Panc1 (cell line): Measurements from ENCODE around the gene PPFIA1. TPM values are rescaled to one million over a fixed set of nuclear protein-coding genes. Genes with fewer than 3 reads are reported as not detected.
A peak's percentile ranks its signal among the peaks of the same experiment; 100 is the strongest.

Experiments used
- ATAC-seq: fragments of 200-7000 bp; cut with Tn5 transposase; 2 replicates; pipeline ENCODE4 v1.9.1; 2020; ENCODE audit warnings: mild to moderate bottlenecking, moderate library complexity
- BruUV-seq: library from RNA; stranded (reverse); fragments of 400-500 nt; replicated peaks from 2 replicates; lab custom pipeline; 2021; lab: Mats Ljungman, UMichigan
- CTCF ChIA-PET: fragments of 300-600 bp; sonication (Branson Sonifier 250); formaldehyde crosslinking; loops from one replicate; lab custom pipeline; 2022; ENCODE audit warnings: antibody characterized with exemption; lab: Charles Lee
- POLR2A ChIA-PET: fragments of 300-600 bp; sonication (Branson Sonifier 250); formaldehyde crosslinking; loops from one replicate; lab custom pipeline; 2022; ENCODE audit warnings: antibody characterized with exemption; lab: Charles Lee
- DNase-seq: peaks from one replicate; pipeline ENCODE4 v3.0.0-alpha.2; 2010; ENCODE audit warnings: low read depth, low spot score
- H3K27ac ChIP-seq: 2 replicates; pipeline ENCODE4 v1.5.1; 2011; ENCODE audit warnings: mild to moderate bottlenecking, low read length, inconsistent platforms
- H3K27me3 ChIP-seq: fragments of 200-500 bp; sonication (Bioruptor generic); 2 replicates; pipeline ENCODE4 v1.6.0; 2014; ENCODE audit warnings: low read length, inconsistent platforms; ENCODE audit not compliant: control insufficient read depth, insufficient read depth
- H3K36me3 ChIP-seq: fragments of 200-500 bp; sonication (Bioruptor generic); 2 replicates; pipeline ENCODE4 v1.5.1; 2014; ENCODE audit warnings: inconsistent platforms, mild to moderate bottlenecking, low read length, moderate library complexity; ENCODE audit not compliant: control insufficient read depth, insufficient read depth
- H3K4me1 ChIP-seq: 2 replicates; pipeline ENCODE4 v1.5.1; 2011; ENCODE audit warnings: inconsistent platforms, mild to moderate bottlenecking, low read length, moderate library complexity; ENCODE audit not compliant: control insufficient read depth, insufficient read depth
- H3K4me3 ChIP-seq, 2 experiments: 2 replicates each; pipeline ENCODE4 v1.5.1; 2011 to 2012; ENCODE audit warnings: low read depth in 2 of 2, low read length in 2 of 2, mild to moderate bottlenecking in 2 of 2, inconsistent platforms in 1 of 2, moderate library complexity in 1 of 2
- H3K9me3 ChIP-seq: fragments of 200-500 bp; sonication (Bioruptor generic); 2 replicates; pipeline ENCODE4 v1.5.1; 2014; ENCODE audit warnings: low read depth, mild to moderate bottlenecking, inconsistent platforms, low read length, moderate library complexity; ENCODE audit not compliant: control insufficient read depth, insufficient read depth
- POLR2AphosphoS5 ChIP-seq: IDR thresholded peaks from 2 replicates; pipeline ENCODE4 v1.6.1; 2012; ENCODE audit warnings: mild to moderate bottlenecking, low read depth, low read length, moderate library complexity
- REST ChIP-seq, 2 experiments: IDR thresholded peaks; 2 replicates each; pipeline ENCODE4 v1.6.1; 2011 to 2012; ENCODE audit warnings: low read depth in 2 of 2, control low read depth in 1 of 2, low read length in 1 of 2, mild to moderate bottlenecking in 1 of 2, moderate library complexity in 1 of 2; ENCODE audit not compliant: insufficient read depth in 1 of 2
- SIN3A ChIP-seq: IDR thresholded peaks from 2 replicates; pipeline ENCODE4 v1.6.1; 2012; ENCODE audit warnings: low read depth, mild to moderate bottlenecking, low read length, moderate library complexity, borderline replicate concordance; ENCODE audit not compliant: insufficient read depth
- TCF7L2 ChIP-seq: IDR thresholded peaks from 2 replicates; pipeline ENCODE4 v1.6.1; 2011; ENCODE audit warnings: mild to moderate bottlenecking, low read depth, low read length, inconsistent platforms
- in situ Hi-C: cut with HindIII; loops from 2 replicates; pipeline ENCODE4 v1.10.0; 2016; ENCODE audit warnings: low sequenced_read_pairs, low pct_unique_long_range_greater_than_20kb
- intact Hi-C: fragments of 100-400 bp; cut with micrococcal nuclease; formaldehyde crosslinking; loops from one replicate; pipeline ENCODE4 v1.10.0; 2022; ENCODE audit not compliant: unreplicated experiment
- total RNA-seq: library from RNA; stranded (reverse); gene quantifications from one replicate; pipeline ENCODE4 v1.2.1, GENCODE V29; 2021; ENCODE audit not compliant: unreplicated experiment
- TF ChIP-seq, protein P1 (sequence below): fragments of 450-650 bp; IDR thresholded peaks from 2 replicates; pipeline ENCODE4 v1.5.1; 2017; ENCODE audit warnings: mild to moderate bottlenecking

The PPFIA1 gene
- total RNA-seq, 1 experiment from 2014 or later = 101 TPM

- no TSS peak for BruUV-seq
Observed at GRCh38 chr11:70367071-70367470, 96.6 kb downstream of the PPFIA1 start.

DNA sequence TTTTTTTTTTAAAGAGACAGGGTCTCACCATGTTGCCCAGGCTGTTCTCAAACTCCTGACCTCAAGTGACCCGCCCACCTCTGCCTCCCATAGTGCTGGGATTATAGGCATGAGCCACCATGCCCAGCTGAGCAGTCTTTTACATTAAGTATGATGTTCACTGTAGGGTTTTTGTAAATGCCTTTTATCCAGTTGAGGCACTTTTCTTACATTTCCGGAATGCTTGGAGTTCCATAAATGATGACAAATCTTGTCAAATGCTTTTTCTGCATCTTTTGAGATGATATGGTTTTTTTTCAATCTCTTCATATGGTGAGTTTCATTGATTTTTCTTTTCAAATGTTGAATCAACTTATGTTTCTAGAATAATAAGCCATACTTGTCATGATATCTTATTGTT lies 98.5 kb downstream of the PPFIA1 start:
- ATAC-seq (no peak), DNase-seq (no peak)
- H3K36me3 ChIP-seq = peaks cover 19% of the 10 kb centered on the region
- H3K27ac ChIP-seq = no peak overlapping the region
- H3K27me3 ChIP-seq = no peaks in the 10 kb centered on the region
- ChIA-PET CTCF (no interaction called here), POLR2A (no interaction called here)
- no peaks in the 10 kb centered on the region for H3K4me1 ChIP-seq
- in situ Hi-C loops = no loop called here
- intact Hi-C loops = no loop called here
- TF ChIP-seq, protein P1, sequence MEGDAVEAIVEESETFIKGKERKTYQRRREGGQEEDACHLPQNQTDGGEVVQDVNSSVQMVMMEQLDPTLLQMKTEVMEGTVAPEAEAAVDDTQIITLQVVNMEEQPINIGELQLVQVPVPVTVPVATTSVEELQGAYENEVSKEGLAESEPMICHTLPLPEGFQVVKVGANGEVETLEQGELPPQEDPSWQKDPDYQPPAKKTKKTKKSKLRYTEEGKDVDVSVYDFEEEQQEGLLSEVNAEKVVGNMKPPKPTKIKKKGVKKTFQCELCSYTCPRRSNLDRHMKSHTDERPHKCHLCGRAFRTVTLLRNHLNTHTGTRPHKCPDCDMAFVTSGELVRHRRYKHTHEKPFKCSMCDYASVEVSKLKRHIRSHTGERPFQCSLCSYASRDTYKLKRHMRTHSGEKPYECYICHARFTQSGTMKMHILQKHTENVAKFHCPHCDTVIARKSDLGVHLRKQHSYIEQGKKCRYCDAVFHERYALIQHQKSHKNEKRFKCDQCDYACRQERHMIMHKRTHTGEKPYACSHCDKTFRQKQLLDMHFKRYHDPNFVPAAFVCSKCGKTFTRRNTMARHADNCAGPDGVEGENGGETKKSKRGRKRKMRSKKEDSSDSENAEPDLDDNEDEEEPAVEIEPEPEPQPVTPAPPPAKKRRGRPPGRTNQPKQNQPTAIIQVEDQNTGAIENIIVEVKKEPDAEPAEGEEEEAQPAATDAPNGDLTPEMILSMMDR = no peak
- TF ChIP-seq TCF7L2 = no peak
- no peak for TF ChIP-seq SIN3A
- TF ChIP-seq REST (IDR thresholded peaks at IDR 0.05; ENCODE audit: insufficient read depth in 1 of 2, low read depth in 2 of 2, low read length in 1 of 2) = no peak
- no peak for TF ChIP-seq POLR2AphosphoS5
- H3K4me3 ChIP-seq = no peak overlapping the region
- no TSS peak for BruUV-seq
- no peaks in the 10 kb centered on the region for H3K9me3 ChIP-seq

More at GRCh38 chr11:70367071-70367470, 96.6 kb downstream of the PPFIA1 start:
- ChIA-PET CTCF (interaction anchor here (1.0 kb wide), 1 partner anchor 11 kb away, joined by 3 read pairs; no protein-coding TSS in a partner anchor), POLR2A (no interaction called here)
- ATAC-seq = peak; percentile 55; the same call in 1 of the 2 replicates
- in situ Hi-C loops = no loop called here
- Histone ChIP-seq H3K27me3 (no peaks in the 10 kb centered on the region), H3K4me3 (no peak overlapping the region), H3K27ac (no peak overlapping the region), H3K36me3 (peaks cover 21% of the 10 kb centered on the region), H3K4me1 (no peaks in the 10 kb centered on the region), H3K9me3 (no peaks in the 10 kb centered on the region)
- DNase-seq = no peak
- TF ChIP-seq SIN3A = no peak
- TF ChIP-seq POLR2AphosphoS5 = no peak
- no peak for TF ChIP-seq TCF7L2
- TF ChIP-seq, protein P1 = no peak
- TF ChIP-seq REST (IDR thresholded peaks at IDR 0.05; ENCODE audit: insufficient read depth in 1 of 2, low read depth in 2 of 2, low read length in 1 of 2) = no peak
- intact Hi-C loops = no loop called here
